Vagina (tissue), 2 donors: Measurements from ENCODE around the gene L1TD1. TPM values are rescaled to one million over a fixed set of nuclear protein-coding genes. Genes with fewer than 3 reads are reported as not detected.

Experiments used
- DNase-seq, 2 donors: peaks; one replicate each; pipeline ENCODE4 v3.0.0-alpha.2; 2017; ENCODE audit errors: extremely low spot score in 2 of 2
- H3K27ac ChIP-seq: fragments of 200-600 bp; sonication (generic); one replicate; pipeline ENCODE4 v1.5.1; 2019
- H3K27me3 ChIP-seq: fragments of 200-600 bp; sonication (generic); one replicate; pipeline ENCODE4 v1.5.1; 2019
- H3K36me3 ChIP-seq, 2 donors: fragments of 200-600 bp; sonication (generic); one replicate each; pipeline ENCODE4 v1.5.1; 2017 to 2019
- H3K4me1 ChIP-seq: fragments of 200-600 bp; sonication (generic); one replicate; pipeline ENCODE4 v1.5.1; 2019
- H3K4me3 ChIP-seq, 2 donors: fragments of 200-600 bp; sonication (generic); 1 replicate in 1 of 2; 2 replicates in 1 of 2; pipeline ENCODE4 v1.5.1; 2016 to 2019
- H3K9me3 ChIP-seq: fragments of 200-600 bp; sonication (generic); one replicate; pipeline ENCODE4 v1.5.1; 2019
- CTCF ChIP-seq, 3 experiments: fragments of 450-650 bp in 2 of 3; fragments of 200-600 bp in 1 of 3; sonication (generic) in 1 of 3; IDR thresholded peaks; one replicate each; pipeline ENCODE4 v1.5.1; 2017 to 2019; ENCODE audit warnings: antibody characterized with exemption in 3 of 3, mild to moderate bottlenecking in 2 of 3, moderate library complexity in 2 of 3
- POLR2A ChIP-seq, 2 donors: fragments of 450-650 bp; IDR thresholded peaks; one replicate each; pipeline ENCODE4 v1.6.1; 2017; ENCODE audit warnings: antibody characterized with exemption in 2 of 2, mild to moderate bottlenecking in 2 of 2, moderate library complexity in 2 of 2
- POLR2AphosphoS5 ChIP-seq, 2 donors: sonication (generic); formaldehyde crosslinking; IDR thresholded peaks; one replicate each; pipeline ENCODE4 v1.9.0; 2017; ENCODE audit warnings: antibody characterized with exemption in 2 of 2, mild to moderate bottlenecking in 2 of 2, low read depth in 1 of 2; ENCODE audit not compliant: insufficient read depth in 1 of 2
- intact Hi-C: fragments of 100-400 bp; cut with DNase I; formaldehyde crosslinking; loops from one replicate; pipeline ENCODE4 v1.15.1; 2023
- total RNA-seq: library from RNA; depleted of rRNA; stranded (reverse); fragments of >200 nt; gene quantifications from one replicate; pipeline ENCODE4 v1.2.3, GENCODE V29; 2016

L1TD1 gene
- total RNA-seq, 1 donor from 2014 or later = not detected

GRCh38 chr1:62245201-62245600 lies 50.6 kb downstream of the L1TD1 start:
- Histone ChIP-seq H3K9me3 (no peaks in the 10 kb centered on the region), H3K4me1 (peaks cover 12% of the 10 kb centered on the region), H3K36me3 (no peaks in the 10 kb centered on the region), H3K4me3 (no peak overlapping the region), H3K27me3 (no peaks in the 10 kb centered on the region), H3K27ac (no peak overlapping the region)
- no peak for DNase-seq
- no peak for TF ChIP-seq POLR2AphosphoS5 (IDR thresholded peaks at IDR 0.05; ENCODE audit: insufficient read depth in 1 of 2, low read depth in 1 of 2)
- no peak for TF ChIP-seq POLR2A (IDR thresholded peaks at IDR 0.05)
- TF ChIP-seq CTCF (IDR thresholded peaks at IDR 0.05) = no peak
- intact Hi-C loops = no loop called here

- Histone ChIP-seq H3K4me3 (no peak overlapping the region), H3K27ac (no peak overlapping the region), H3K9me3 (no peaks in the 10 kb centered on the region), H3K4me1 (no peaks in the 10 kb centered on the region), H3K36me3 (no peaks in the 10 kb centered on the region), H3K27me3 (no peaks in the 10 kb centered on the region)
- TF ChIP-seq POLR2A (IDR thresholded peaks at IDR 0.05) (no peak), POLR2AphosphoS5 (IDR thresholded peaks at IDR 0.05; ENCODE audit: insufficient read depth in 1 of 2, low read depth in 1 of 2) (no peak), CTCF (IDR thresholded peaks at IDR 0.05) (no peak)
- no peak for DNase-seq
- intact Hi-C loops = no loop called here
Measured at GRCh38 chr1:62247391-62248168, 52.9 kb downstream of the L1TD1 start.

GRCh38 chr1:62250126-62250726 lies 55.6 kb downstream of the L1TD1 start:
- no peak for TF ChIP-seq POLR2A (IDR thresholded peaks at IDR 0.05)
- TF ChIP-seq CTCF (IDR thresholded peaks at IDR 0.05) = no peak
- TF ChIP-seq POLR2AphosphoS5 (IDR thresholded peaks at IDR 0.05; ENCODE audit: insufficient read depth in 1 of 2, low read depth in 1 of 2) = no peak

GRCh38 chr1:62259551-62259950 lies 64.9 kb downstream of the L1TD1 start:
- no peak overlapping the region for H3K27ac ChIP-seq
- H3K36me3 ChIP-seq = no peaks in the 10 kb centered on the region
- no peaks in the 10 kb centered on the region for H3K9me3 ChIP-seq
- no peaks in the 10 kb centered on the region for H3K4me1 ChIP-seq
- H3K4me3 ChIP-seq = no peak overlapping the region
- no peaks in the 10 kb centered on the region for H3K27me3 ChIP-seq
- intact Hi-C loops = no loop called here
- TF ChIP-seq CTCF (IDR thresholded peaks at IDR 0.05) (no peak), POLR2A (IDR thresholded peaks at IDR 0.05) (no peak), POLR2AphosphoS5 (IDR thresholded peaks at IDR 0.05; ENCODE audit: insufficient read depth in 1 of 2, low read depth in 1 of 2) (no peak)
- DNase-seq = no peak

More at GRCh38 chr1:62250126-62250726, 55.6 kb downstream of the L1TD1 start:
- Histone ChIP-seq H3K4me1 (no peaks in the 10 kb centered on the region), H3K9me3 (no peaks in the 10 kb centered on the region), H3K36me3 (no peaks in the 10 kb centered on the region), H3K4me3 (no peak overlapping the region), H3K27me3 (no peaks in the 10 kb centered on the region), H3K27ac (no peak overlapping the region)
- intact Hi-C loops = no loop called here
- DNase-seq = no peak

GRCh38 chr1:62260688-62261087 lies 66.0 kb downstream of the L1TD1 start:
- no peak overlapping the region for H3K4me3 ChIP-seq
- DNase-seq = no peak
- TF ChIP-seq POLR2AphosphoS5 (IDR thresholded peaks at IDR 0.05; ENCODE audit: insufficient read depth in 1 of 2, low read depth in 1 of 2) (no peak), POLR2A (IDR thresholded peaks at IDR 0.05) (no peak), CTCF (IDR thresholded peaks at IDR 0.05) (no peak)
- H3K9me3 ChIP-seq = no peaks in the 10 kb centered on the region
- intact Hi-C loops = no loop called here
- no peaks in the 10 kb centered on the region for H3K4me1 ChIP-seq
- H3K27ac ChIP-seq = no peak overlapping the region
- H3K36me3 ChIP-seq = no peaks in the 10 kb centered on the region
- H3K27me3 ChIP-seq = no peaks in the 10 kb centered on the region
